ENCODE measurements around the gene LTBP1.

- TF ChIP-seq CTCF (IDR thresholded peaks at IDR 0.05; ENCODE audit: insufficient read depth, low read length) = no peak
- TF ChIP-seq REST (IDR thresholded peaks at IDR 0.05; ENCODE audit: insufficient replicate concordance, low read depth) = no peak
- TF ChIP-seq POLR2AphosphoS5 (IDR thresholded peaks at IDR 0.05; ENCODE audit: low read depth) = no peak
- TF ChIP-seq SPI1 (IDR thresholded peaks at IDR 0.05; ENCODE audit: borderline replicate concordance, low read depth) = no peak
These were observed 424.0 kb downstream of the LTBP1 start for GRCh38 chr2:33370636-33371265.

Measured in HL-60 (cell line).